Sigmoid colon (tissue), 4 donors: ENCODE measurements around the gene CCL11.

ENCODE experiments used
- CTCF ChIP-seq, 4 experiments: fragments of 450-650 bp in 3 of 4; fragments of 200-600 bp in 1 of 4; IDR thresholded peaks; one replicate each; pipeline ENCODE4 v1.5.1; 2016 to 2019; ENCODE audit warnings: antibody characterized with exemption in 4 of 4, mild to moderate bottlenecking in 3 of 4, moderate library complexity in 2 of 4
- EP300 ChIP-seq, 4 donors: sonication (generic); formaldehyde crosslinking; IDR thresholded peaks; one replicate each; pipeline ENCODE4 v1.6.1; 2017; ENCODE audit warnings: antibody characterized with exemption in 4 of 4

DNA sequence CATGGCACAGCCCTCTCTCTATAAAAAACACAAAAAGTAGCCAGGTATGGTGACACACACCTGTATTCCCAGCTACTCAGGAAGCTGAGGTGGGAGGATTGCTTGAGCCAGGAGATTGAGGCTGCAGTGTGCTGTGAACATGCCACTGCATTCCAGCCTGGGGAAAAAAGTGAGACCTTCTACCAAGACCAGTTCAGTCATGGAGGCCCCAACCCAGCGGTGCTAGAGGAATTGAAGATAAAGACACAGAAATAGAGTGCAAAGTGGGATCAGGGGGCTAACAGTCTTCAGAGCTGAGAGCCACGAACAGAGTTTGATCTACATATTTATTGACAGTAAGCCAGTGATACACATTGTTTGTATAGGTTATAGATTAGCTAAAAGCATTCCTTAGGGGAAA is 18.1 kb downstream of the CCL11 start:
- TF ChIP-seq CTCF (IDR thresholded peaks at IDR 0.05) (no peak), EP300 (IDR thresholded peaks at IDR 0.05) (no peak)
